HG03066 (cell line): ENCODE results near the gene DBET.
"Not testable (repeated sequence)": the region's sequence is repeated elsewhere in the genome, so short reads cannot be mapped to it uniquely, and the experiment has no call there.

Experiments
- ATAC-seq: cut with Tn5 transposase; IDR thresholded peaks from one replicate; pipeline ENCODE4 v1.9.1; 2021; ENCODE audit warnings: low read depth; ENCODE audit not compliant: unreplicated experiment

Gene DBET

DNA sequence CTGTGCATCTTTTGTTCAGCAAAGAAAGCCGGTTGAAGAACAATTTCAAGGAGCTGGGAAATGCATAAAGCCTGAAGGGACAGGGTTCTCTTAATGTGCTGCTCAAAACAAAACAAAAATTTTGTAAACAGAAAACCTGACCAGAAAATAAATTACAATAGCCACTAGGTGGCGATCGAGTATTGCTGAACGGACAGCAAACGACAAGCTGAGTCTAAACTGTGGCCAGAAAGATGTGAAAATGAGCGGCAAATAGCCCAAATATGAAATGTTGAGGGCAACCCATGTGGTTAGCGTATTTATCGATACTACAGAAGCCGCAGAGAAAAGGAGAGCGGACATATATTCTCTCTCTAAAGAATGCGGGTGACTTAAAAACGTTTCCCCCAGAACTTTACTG, 16.7 kb upstream of the DBET start:
- not testable (repeated sequence) for ATAC-seq

- not testable (repeated sequence) for ATAC-seq
Measured at GRCh38 chr4:190049378-190050239, 14.7 kb upstream of the DBET start.

- ATAC-seq, result not testable (repeated sequence)
Measured at GRCh38 chr4:190058997-190059396, 5.3 kb upstream of the DBET start.

- not testable (repeated sequence) for ATAC-seq
Measured at GRCh38 chr4:190064805-190065204, 503 bp downstream of the DBET start.

GRCh38 chr4:190068351-190068750, 4.0 kb downstream of the DBET start:
- ATAC-seq, result not testable (repeated sequence)

- ATAC-seq, result not testable (repeated sequence)
Measured at GRCh38 chr4:190093052-190093451, 28.8 kb downstream of the DBET start.

GRCh38 chr4:190094031-190094430, 29.7 kb downstream of the DBET start:
- not testable (repeated sequence) for ATAC-seq

DNA sequence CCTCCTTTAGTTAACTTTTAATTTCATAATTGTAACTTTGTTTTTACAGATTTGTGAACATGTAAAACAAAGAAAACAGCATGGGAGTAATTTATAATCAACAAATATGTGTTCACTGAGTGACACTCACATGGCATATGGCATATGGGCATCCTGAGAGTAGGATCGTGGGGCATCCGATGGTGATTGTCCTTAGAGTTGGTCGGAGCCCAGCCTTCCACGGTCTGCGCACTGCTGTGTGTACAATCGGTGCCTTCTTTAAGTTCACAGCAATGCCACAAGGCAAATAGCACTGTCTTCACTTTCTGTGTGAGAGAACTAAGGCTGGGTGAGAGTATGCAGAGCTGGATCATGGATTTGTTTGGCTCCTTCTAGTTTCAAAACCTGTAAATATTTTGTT, 31.0 kb downstream of the DBET start:
- not testable (repeated sequence) for ATAC-seq

GRCh38 chr4:190099605-190100004, 35.3 kb downstream of the DBET start:
- ATAC-seq, result not testable (repeated sequence)

DNA sequence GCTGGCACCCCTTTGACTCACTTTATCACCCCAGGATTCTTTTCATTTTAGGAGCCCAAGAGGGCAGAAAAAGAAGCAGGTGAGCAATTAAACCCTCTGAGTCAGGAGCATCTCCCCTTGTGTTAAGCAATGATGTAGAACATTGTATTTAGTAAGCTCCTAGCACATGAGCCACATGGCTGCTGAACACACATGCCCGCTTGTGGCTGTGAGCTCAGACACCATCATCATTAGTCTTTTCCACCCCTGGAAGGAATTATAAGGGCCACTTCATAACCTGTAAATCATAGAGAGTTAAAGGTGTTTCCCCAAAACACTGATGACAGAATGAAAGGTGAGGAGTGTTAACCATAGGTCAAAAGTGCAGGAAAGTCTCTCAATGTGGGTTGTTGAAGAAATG, 37.2 kb downstream of the DBET start:
- not testable (repeated sequence) for ATAC-seq

- not testable (repeated sequence) for ATAC-seq
Measured at GRCh38 chr4:190106191-190106590, 41.9 kb downstream of the DBET start.

DNA sequence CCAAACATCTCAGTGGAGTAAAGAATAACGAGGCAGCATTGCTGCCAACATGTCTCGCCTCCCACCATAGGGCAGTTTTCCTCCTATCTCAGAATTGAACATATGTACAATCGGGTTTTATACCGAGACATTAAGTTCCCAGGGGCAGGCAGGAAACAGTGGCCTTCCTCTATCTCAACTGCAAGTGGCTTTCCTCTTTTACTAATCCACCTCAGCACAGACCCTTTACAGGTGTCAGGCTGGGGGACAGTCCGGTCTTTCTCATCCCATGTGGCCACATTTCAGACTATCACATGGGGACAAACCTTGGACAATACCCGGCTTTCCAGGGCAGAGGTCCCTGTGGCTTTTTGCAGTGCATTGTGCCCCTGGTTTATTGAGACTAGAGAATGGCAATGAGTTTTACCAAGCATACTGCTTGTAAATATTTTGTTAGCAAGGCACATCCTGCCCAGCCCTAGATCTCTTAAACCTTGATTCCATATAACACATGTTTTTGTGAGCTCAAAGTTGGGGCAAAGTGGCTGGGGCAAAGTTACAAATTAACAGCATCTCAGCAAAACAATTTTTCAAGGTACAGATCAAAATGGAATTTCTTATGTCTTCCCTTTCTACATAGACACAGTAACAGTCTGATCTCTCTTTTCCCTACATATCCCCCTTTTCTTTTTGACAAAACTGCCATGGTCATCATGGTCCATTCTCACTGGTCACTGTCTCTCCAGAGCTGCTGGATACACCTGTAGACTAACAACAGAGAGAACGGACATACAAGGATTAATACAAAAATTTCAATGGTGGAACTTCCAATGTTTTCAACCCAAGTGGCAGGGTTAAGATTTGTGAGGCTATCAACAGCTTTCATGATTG, 42.5 kb downstream of the DBET start:
- ATAC-seq, result not testable (repeated sequence)

DNA sequence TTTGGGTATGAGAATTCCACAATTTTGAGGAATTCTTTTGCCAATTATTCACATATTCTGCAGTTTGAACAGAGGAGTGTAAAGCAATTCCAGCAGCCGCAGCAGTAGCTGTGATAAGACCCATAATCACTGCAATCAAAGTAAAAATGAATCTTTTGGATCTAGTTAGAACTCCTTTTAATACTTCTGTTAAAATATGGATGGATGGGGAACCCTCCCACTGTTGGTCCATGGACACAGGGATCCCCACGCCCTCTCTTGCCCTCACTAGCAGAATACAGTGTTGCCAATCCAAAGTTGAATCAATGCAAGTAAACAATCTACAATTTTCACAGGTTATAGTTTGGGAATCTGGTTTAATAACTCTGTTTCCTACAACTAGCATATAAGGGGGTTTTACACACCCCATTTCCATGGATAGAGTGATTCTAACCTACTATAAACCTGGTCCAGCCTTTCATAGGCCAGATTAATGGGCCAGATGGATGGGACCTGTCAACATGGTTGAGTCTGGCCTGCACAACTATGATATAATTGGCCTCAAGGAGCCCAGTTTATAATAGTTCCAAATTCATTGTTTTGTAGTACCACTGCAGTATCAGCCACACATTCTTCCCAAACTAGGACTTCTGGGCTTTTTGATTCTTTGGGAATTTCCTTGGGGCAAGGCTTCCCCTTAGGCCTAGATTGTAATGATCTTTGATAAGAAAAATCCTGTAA, 43.6 kb downstream of the DBET start:
- ATAC-seq, result not testable (repeated sequence)

GRCh38 chr4:190108756-190109155, 44.5 kb downstream of the DBET start:
- not testable (repeated sequence) for ATAC-seq

DNA sequence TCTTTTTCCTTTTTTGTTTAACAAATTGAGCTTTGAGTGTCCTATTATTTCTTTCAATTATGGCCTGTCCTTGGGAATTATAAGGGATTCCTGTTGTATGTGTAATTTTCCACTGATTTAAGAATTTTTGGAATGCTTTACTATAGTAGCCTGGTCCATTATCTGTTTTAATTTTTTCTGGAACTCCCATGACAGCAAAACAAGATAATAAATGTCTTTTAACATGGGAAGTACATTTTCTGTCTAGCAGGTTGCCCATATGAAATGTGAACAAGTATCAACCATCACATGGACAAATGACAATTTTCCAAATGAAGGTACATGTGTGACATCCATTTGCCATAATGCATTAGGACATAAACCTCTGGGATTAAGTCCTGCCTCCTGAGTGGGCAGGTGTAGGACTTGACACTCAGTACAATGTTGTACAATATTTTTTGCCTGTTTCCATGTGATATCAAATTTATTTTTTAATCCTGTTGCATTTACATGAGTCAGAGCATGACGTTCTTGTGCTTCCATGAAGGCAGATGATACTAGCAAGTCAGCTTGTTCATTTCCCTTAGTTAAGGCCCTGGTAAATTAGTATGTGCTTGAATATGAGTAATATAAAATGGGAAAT, 45.2 kb downstream of the DBET start:
- ATAC-seq, result not testable (repeated sequence)

GRCh38 chr4:190110033-190110432, 45.7 kb downstream of the DBET start:
- not testable (repeated sequence) for ATAC-seq

DNA sequence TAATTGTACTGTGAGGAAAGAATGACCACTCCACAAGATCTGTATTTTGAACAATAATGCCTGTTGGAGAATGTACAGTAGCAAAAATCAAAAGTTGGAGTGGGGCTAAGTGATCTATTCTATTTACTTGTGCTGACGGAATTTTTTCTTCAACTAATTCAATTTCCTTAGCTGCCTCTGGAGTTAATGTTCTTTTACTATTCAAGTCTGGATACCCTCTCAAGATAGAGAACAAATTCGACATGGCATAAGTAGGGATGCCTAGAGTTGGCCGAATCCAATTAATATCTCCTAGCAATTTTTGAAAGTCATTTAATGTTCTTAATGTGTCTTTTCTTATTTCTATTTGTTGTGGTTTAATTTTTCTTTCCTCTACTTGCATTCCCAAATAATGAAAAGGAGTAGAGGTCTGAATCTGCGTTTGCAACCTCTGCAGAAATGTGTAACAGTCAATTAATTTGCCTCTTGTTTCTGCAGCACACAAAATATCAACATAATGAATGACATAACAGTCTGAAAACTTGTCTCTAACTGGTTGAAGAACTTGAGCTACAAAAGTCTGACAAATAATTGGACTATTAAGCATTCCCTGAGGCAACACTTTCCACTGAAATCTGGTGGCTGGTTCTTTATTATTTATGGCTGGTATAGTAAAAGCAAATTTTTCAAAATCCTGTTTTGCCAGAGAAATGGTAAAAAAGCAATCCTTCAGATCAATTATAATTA, 46.4 kb downstream of the DBET start:
- ATAC-seq, result not testable (repeated sequence)

DNA sequence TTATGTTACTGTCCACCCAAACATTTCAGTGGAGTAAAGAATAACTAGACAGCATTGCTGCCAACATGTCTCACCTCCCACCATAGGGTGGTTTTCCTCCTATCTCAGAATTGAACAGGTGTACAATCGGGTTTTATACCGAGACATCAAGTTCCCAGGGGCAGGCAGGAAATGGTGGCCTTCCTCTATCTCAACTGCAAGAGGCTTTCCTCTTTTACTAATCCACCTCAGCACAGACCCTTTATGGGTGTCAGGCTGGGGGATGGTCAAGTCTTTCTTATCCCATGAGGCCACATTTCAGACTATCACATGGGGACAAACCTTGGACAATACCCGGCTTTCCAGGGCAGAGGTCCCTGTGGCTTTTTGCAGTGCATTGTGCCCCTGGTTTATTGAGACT, 48.6 kb downstream of the DBET start:
- ATAC-seq, result not testable (repeated sequence)

DNA sequence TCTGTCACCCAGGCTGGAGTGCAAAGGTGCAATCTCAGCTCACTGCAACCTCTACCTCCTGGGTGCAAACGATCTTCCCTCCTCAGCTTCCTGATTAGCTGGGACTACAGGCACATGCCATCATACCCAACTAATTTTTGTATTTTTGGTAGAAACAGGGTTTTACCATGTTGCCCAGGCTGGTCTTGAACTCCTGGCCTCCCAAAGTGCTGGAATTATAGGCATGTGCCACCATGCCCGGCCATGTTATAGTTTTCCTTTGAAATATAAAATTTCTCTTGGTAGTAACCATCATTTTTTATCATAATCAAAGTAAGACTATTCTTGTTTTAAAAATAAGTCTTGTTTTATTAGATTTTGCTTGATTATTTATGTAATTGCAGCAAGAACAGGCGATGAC, 50.7 kb downstream of the DBET start:
- not testable (repeated sequence) for ATAC-seq
